GM12892 (cell line): ENCODE measurements around the gene ATP10A.

Source experiments
- POLR2A ChIP-seq: IDR thresholded peaks from 2 replicates; pipeline ENCODE4 v1.6.1; 2011; ENCODE audit warnings: low read depth, low read length, control low read depth
- TAF1 ChIP-seq: IDR thresholded peaks from 2 replicates; pipeline ENCODE4 v1.6.1; 2011; ENCODE audit warnings: low read depth, mild to moderate bottlenecking, control low read depth, low read length, borderline replicate concordance

DNA sequence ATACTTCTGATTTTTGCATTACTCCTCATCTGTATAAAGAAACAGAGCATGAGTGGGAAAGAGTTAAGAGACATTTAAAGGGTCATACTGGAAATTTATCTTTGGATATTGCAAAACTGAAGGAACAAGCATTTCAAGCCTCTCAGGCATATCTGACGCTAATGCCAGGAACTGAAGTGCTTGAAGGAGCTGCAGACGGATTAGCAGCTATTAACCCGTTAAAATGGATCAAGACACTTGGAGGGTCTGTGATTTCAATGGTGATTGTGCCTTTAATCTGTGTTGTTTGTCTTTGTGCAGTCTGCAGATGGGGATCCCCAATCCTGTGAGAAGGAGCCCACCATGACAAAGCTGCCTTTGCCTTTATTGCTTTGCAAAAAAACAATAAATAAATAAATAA is 221.8 kb downstream of the ATP10A start:
- no peak for TF ChIP-seq TAF1
- TF ChIP-seq POLR2A = no peak
